ENCODE data around the gene AS3MT.

DNA sequence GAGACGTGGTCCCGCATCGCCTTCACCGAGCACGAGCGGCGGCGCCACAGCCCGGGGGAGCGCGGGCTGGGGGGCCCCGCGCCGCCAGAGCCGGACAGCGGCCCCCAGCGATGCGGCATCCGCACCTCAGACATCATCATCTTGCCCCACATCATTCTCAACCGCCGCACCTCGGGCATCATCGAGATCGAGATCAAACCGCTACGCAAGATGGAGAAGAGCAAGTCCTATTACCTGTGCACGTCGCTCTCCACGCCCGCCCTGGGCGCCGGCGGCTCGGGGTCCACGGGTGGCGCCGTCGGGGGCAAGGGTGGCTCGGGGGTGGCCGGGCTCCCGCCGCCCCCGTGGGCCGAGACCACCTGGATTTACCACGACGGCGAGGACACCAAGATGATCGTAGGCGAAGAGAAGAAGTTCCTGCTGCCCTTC, 49.6 kb downstream of the AS3MT start:
- TF ChIP-seq ZFX (IDR thresholded peaks at IDR 0.05) = no peak
- TF ChIP-seq, protein P1, sequence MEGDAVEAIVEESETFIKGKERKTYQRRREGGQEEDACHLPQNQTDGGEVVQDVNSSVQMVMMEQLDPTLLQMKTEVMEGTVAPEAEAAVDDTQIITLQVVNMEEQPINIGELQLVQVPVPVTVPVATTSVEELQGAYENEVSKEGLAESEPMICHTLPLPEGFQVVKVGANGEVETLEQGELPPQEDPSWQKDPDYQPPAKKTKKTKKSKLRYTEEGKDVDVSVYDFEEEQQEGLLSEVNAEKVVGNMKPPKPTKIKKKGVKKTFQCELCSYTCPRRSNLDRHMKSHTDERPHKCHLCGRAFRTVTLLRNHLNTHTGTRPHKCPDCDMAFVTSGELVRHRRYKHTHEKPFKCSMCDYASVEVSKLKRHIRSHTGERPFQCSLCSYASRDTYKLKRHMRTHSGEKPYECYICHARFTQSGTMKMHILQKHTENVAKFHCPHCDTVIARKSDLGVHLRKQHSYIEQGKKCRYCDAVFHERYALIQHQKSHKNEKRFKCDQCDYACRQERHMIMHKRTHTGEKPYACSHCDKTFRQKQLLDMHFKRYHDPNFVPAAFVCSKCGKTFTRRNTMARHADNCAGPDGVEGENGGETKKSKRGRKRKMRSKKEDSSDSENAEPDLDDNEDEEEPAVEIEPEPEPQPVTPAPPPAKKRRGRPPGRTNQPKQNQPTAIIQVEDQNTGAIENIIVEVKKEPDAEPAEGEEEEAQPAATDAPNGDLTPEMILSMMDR (conservative IDR thresholded peaks at IDR 0.05) = no peak; the same call in 1 of the 2 replicates

Data from C4-2B (cell line).